M059J (cell line): ENCODE data around the gene NPHS1. TPM values are rescaled to one million over a fixed set of nuclear protein-coding genes. Genes with fewer than 3 reads are reported as not detected.
A peak's percentile ranks its signal among the peaks of the same experiment; 100 is the strongest.
"Not testable (repeated sequence)": the region's sequence is repeated elsewhere in the genome, so short reads cannot be mapped to it uniquely, and the experiment has no call there.

Experiments used
- DNase-seq: peaks from one replicate; pipeline ENCODE4 v3.0.0-alpha.2; 2012; ENCODE audit warnings: low read depth
- total RNA-seq: library from RNA; depleted of rRNA; stranded (reverse); fragments of >200 nt; shearing (Covaris generic); gene quantifications from 2 replicates; pipeline ENCODE4 v1.2.3, GENCODE V29; 2014; rRNA removed

NPHS1 gene, protein sequence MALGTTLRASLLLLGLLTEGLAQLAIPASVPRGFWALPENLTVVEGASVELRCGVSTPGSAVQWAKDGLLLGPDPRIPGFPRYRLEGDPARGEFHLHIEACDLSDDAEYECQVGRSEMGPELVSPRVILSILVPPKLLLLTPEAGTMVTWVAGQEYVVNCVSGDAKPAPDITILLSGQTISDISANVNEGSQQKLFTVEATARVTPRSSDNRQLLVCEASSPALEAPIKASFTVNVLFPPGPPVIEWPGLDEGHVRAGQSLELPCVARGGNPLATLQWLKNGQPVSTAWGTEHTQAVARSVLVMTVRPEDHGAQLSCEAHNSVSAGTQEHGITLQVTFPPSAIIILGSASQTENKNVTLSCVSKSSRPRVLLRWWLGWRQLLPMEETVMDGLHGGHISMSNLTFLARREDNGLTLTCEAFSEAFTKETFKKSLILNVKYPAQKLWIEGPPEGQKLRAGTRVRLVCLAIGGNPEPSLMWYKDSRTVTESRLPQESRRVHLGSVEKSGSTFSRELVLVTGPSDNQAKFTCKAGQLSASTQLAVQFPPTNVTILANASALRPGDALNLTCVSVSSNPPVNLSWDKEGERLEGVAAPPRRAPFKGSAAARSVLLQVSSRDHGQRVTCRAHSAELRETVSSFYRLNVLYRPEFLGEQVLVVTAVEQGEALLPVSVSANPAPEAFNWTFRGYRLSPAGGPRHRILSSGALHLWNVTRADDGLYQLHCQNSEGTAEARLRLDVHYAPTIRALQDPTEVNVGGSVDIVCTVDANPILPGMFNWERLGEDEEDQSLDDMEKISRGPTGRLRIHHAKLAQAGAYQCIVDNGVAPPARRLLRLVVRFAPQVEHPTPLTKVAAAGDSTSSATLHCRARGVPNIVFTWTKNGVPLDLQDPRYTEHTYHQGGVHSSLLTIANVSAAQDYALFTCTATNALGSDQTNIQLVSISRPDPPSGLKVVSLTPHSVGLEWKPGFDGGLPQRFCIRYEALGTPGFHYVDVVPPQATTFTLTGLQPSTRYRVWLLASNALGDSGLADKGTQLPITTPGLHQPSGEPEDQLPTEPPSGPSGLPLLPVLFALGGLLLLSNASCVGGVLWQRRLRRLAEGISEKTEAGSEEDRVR (N-terminal part only)
- not detected in 2 replicates for total RNA-seq

DNA sequence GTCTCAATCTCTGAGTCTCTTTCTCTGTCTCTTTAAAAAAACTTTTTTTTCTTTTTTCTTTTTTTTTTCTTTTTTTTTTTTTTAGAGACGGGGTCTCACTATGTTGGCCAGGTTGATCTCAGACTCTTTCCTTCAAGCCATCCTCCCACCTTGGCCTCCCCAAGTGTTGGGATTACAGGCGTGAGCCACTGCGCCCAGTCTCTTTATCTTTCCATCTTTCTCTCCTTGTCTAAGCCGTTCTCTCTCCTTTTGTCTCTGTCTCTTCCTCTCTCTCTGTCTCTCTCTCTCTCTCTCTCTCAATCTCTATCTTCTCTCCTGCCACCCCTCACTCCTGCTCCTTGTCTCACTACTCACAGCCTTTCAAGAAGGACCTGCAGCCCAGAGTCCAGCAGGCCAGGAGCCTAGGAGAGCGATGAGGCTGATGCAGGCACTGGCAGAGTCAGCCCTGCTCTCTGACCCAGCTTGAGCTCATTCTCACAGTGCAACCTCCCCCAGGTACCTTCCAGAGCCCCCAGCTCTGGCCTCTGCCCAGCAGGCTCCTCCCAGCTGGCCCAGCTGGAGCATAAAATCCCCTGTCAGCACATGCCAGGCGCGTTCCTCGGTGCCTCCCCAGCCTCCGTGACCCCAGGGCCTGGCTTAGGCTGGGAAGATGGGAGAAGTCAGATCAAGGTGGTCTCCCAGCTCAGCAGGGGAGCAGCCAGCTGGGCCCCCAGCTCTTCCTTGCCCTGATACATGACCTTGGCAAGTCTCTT lies at the start of gene NPHS1:
TSS of gene NPHS1 (minus strand) at position 476 of the 752 bp plus-strand sequence. CDS start 667 bp downstream, outside the sequence.
- DNase-seq: no peak

DNA sequence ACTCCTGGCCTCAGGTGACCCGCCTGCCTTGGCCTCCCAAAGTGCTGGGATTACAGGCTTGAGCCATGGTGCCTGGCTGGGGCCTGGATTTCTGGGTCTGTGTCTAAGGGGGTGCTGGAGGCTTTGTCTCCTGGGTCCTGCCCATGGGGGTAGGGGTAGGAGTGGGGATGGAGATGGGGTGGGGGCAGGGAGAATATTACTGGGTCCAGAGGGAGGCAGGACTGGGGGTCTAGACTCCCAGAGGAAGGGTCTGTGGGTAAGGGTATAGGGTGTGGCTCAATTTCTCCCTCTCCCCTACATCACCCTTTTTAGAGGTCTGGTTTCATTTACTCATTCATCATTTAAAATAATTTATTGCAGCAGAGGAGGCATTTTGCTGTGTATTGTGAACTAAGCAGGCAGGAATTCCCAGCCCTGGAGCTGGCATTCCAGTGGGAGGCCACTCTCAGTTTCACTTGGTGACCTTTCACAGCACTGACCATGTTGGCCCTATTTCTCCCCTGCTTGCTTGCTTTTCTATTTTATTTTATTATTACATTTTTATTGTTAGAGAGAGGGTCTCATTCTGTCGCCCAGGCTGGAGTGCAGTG lies 48.8 kb upstream of the NPHS1 start:
- peak; percentile 79 for DNase-seq

DNA sequence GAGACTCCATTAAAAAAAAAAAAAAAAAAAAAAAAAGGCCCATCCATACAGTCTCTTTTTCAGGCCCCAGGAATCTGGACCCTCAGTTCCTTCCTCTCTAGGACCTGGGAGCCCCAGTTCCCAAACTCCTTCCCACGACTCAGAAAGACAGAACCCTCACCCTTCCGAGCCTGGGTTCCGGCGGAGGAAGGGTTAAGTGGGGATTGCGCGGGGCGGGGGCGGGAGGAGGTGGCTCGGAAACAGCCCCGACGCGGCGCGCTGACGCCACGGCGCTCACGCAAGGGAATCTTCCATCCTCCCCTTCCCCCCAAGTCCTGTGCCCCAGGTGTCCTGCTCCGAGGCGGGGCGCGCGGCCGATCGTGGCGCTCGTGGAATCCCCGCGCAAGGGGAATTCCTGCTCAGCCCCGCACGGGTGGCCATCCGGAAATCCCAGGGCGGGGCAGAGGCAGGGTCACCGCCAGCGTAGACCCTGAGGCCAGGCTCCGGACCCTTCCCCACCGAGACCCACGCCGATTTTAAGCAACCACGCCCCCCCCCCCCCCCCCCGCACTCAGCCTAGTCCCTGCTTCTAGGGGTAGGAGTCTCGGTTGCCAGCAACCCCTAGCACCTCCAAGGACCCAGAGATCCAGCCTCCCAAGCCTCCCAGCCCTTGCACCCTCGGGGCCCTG lies 47.4 kb upstream of the NPHS1 start:
- peak; percentile 84 for DNase-seq

DNA sequence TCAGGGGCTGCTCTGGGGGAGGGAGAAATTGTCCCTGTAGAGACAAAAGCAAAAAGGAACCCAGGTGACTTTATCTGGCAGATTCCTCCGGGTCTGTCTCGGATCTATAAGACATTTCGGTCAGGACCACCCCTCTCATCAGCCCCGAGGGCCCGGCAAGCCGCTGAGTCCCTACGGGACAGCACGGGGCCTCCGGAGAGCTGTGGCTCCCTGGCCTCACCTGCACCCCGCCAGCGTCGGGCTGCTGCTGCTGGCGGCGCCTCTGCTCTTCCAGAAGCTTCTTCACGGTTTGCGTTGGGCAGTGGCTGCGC lies 46.1 kb upstream of the NPHS1 start:
- DNase-seq: no peak

DNA sequence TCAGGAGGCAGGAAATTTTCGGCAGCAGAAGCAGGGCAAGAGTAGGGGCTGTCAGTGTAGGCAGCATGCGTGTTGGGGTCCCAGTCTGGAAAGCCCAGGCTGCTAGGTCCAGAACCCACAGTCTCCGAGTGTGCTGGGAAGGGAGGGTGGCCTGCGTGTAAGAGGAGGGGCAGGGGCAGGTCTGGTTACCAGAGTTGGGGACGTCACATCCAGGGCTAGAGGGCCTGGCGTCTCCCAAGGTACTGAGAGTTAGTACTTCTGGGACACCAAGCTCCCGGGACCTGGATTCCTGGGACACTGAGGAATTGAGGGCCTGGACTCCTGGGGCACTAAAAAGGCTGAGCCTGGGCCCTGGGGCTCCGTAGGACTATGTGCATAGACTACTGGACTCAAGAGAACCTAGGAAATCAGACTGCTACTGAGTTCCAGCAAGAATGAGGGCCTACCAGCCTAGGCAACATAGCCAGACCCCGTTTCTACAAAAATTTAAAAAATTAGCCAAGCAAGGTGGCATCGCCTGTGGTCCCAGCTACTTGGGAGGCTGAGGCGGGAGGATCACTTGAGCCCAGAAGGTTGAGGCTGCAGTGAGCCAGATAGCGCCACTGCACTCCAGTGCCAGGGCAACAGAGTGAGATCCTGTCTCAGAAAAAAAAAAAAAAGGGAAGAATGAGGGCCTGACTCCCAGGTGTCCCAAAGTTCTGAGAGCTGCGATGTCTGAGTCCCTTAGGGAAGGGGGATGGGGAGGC lies 45.6 kb upstream of the NPHS1 start:
- DNase-seq: no peak

DNA sequence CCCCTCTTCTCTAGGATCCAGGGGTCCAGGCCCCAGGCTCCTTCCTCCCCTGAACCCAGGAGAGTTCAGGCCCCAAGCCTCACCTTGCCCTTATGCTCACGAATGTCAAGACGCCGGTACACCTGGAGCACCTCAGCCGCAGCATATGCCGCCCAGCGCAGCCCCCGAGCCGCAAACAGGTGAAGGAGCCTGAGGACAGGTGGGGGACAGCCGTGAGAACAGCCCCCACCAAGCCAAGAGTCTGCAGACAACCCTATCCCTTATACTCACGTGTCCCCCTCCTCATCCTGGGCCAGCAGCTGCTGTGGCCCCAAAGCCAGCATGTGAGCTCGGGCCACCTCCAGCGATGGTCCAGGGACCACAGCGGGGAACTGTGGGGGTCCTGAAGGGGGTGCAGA lies 44.3 kb upstream of the NPHS1 start:
- no peak for DNase-seq

DNA sequence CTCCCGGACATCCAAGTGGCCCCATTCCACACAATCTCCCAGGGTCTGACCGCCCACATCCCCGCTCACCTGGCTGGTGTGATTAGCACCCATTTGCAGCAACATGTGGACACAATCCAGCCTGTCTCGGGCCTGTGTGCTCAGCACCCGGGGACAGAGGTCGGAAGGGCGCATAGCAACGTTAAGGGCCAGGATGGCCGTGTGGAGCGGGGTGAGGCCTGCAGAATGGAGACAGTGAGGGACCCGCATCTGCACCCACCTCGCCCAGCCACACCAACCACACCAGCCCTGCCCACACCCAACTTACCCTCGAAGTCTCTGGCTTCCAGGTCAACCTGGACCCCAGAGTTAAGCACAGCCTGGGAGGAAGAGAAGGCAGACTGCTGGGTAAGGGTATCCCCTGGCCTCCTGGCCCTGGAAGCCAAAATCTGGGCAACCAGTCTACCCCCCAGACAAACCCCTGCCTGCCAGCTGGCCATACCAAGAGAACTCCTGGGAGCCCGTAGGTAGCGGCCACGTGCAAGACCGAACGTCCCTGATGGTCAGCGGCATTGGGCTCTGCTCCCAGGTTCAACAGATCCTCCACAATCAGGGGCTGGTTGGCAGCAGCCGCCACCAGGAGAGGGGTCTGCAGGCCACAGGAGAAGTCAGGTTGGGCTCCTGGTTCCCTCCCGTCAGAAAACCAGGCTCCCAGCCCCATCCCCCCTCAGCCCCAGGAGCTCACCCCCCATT lies 43.8 kb upstream of the NPHS1 start:
- no peak for DNase-seq

DNA sequence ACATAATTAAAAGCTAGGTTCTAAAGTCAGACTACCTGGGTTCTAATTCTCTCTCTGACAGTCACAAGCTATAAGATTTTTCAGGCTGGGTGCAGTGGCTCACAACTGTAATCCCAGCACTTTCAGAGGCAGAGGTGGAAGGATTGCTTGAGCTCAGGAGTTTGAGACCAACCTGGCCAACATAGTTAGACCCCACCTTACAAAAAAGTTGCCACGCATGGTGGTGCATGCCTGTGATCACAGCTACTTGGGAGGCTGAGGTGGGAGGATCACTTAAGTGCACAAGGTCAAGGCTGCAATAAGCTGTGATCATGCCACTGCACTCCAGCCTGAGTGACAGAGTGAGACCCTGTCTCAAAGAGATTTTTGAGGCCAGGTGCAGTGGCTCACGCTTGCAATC lies 42.0 kb upstream of the NPHS1 start:
- no peak for DNase-seq

DNA sequence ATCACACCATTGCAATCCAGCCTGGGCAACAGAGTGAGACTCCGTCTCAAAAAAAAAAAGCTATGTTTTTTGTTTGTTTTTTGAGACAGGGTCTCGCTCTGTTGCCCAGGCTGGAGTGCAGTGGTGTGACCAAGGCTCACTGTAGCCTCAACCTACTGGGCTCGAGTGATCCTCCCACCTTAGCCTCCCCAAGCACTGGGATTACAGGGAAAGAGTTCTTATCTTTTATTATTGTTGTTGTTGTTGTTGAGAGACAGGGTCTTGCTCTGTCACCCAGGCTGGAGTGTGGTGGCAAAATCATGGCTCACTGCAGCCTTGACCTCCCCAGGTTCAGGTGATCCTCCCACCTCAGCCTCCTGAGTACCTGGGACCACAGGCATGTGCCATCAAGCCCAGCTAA lies 39.5 kb upstream of the NPHS1 start:
- DNase-seq: not testable (repeated sequence)

DNA sequence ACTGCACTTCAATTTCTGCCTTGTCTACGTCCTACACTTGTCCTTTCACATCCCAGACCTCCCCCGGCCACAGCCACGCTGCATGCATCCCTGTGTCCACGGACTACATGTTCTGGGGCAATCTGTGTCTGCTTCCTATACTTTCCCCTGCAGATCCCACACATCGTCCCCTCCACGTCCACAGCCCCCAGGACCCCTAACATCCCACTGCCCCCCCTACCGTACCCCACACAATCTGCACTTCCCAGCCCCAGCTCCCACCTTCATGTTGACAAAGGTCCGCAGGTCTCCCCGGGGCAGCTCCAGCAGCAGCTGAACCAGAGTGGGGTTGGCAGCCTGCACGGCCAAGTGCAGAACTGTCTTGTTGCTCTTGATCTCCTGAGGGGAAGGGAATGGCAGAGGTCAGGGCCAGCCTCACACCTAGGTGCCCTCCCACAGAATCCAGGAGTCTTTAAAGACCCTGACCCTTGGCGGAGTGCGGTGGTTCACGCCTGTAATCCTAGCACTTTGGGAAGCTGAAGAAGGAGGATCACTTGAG lies 37.9 kb upstream of the NPHS1 start:
- DNase-seq: no peak

DNA sequence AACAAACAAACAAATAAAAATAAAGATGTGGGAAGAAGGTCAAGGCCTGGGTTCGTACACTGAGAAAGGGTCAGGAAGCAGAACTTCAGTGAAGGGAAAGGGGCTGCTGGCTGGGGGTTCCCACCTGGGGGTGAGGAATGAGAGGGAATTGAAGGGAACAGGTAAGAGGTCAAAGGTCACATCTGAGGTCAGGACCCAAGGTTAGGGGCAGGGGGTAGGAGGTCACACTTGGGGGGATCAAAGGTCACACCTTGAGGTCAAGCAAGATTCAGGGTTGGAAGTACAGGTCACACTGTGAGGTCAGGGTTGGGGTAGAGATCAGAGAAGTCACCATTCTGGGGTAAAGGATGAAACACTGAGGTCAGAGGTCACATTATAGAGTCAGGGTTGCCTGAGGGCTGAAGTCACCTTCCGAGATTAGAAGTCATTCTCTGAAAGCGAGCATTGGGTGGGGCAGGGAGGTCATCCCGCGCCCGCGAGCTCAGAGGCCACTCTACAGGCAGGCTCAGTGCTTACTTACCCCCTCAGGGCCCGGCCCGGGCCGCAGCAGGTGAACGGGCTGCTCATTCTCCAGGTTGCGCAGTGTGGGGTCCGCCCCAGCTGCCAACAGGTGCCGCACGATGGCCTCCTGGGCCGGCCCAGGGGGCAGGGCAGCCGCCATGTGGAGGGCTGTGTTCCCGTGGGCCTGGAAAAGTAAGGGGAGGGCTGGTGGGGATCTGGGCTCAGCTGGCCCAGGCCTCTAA lies 37.2 kb upstream of the NPHS1 start:
- DNase-seq: no peak

DNA sequence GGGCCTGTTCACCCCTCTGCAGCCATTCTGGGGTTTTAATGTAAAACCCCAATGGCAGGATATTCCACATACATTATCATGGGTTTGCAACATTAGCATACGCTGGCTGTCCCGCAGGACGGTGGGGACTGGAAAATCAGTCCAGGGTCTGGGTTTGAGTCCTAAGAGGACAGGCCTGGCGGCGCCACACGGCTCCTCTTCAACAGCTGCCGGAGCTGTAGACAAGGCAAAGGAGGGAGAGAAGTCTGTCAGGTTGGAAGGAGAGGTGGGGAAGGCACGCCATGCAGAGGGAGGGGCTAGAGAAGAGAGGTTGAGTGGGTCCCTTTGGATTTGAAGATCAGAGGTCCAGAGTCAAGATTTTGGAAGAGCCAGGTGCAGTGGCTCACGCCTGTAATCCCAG lies 36.1 kb upstream of the NPHS1 start:
- no peak for DNase-seq

DNA sequence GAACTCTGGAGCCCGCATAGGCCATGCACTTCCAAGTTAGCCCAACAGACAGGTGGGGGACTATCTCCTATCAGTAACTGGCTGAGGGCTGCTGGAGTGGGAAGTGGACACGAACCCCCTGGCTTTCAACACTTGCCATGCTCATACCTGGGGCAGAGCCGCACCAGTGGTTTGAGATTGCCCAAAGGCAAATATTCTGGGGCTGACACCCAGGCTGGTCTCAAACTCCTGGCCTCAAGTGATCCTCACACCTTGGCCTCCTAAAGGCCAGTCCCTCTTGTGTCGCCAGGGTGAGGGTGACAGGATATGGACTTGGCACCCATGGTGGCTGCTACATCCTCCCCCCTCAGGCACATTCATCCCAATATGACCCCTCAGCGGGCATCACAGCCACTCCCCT lies 34.9 kb upstream of the NPHS1 start:
- no peak for DNase-seq

DNA sequence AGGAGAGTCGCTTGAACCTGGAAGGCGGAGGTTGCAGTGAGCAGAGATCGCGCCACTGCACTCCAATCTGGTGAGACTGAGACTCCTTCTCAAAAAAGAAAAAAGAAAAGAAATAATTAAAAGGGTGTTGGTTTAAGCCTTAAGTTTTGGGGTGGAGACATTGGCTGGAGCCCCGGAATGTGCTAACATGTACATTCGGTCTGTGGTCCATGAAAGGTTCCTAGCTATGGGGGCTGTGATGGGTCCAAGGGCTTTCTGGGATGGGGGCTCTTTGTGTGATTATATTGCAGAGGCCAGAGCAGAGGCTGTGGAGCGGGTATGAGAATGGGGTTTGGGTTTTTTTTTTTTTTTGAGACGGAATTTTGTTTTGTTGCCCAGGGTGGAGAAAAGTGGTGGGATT lies 33.6 kb upstream of the NPHS1 start:
- no peak for DNase-seq

DNA sequence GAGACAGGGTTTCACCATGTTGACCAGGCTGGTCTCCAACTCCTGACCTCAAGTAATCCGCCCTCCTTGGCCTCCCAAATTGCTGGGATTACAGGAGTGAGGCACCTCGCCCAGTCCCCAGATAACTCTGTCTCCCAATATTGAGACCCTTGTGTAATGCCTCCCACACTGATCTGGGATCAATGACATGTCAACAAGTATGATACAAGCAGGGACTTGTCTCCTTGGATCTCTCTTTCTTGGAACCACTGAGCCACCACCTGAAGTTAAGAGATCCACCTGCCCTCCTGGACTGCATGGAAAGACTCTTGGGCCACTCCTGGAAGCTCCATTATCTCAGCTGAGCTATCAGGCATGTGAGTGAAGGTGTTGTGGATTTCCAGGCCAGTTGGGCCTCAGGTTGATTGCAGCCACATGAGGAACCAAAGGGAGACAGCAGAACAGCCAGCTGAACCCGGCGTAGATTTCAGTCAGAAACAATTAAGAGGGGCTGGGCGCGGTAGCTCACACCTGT lies 33.0 kb upstream of the NPHS1 start:
- DNase-seq: no peak

DNA sequence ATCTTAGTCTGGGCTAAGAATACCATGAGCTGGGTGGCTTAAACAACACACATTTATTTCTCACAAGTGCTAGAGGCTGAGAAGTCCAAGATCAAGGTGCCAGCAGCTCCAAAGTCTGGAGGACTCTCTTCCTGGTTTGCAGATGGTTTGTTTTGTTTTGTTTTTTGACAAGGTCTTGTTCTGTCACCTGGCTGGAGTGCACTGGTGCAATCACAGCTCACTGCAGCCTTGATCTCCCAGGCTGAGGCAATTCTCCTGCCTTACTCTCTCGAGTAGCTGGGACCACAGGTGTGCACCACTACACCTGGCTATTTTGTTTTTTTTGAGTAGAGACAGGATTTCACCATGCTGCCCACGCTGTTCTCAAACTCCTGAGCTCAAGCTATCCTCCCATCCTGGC lies 31.6 kb upstream of the NPHS1 start:
- no peak for DNase-seq

DNA sequence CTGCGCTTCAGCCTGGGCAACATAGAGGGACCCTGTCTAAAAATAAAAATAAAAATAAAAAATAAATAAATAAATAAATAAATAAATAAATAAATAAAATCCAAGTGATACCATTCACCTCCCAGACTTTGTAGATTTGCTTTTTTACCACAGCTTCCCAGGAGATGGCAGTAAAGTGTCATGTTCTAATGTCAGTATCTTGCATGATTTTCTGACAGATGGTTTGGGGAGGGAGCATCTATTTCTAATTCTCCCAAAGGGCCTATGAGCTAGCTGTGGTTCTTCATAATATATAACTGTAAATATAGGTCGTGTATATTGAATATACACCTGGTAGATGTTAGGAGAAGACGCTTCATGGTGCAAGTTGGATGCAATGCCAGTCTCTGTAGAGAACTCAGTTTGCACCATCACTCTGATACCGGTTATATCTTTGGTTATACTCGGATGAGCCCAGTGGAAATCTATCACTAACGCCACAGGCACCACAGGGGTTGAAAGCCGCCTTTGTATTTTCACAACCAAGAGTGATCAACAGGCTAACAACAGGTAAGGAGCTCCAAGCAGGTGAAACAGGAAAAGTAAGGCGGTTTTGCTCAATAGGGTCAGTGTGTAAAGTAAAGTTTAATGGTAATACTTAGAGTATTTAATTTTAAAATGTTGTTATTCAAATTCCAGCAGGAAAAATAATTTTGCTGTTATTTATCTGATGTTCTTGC lies 30.0 kb upstream of the NPHS1 start:
- DNase-seq: peak; percentile 78
